ENCODE data around the gene LSM14B.

The LSM14B gene

DNA sequence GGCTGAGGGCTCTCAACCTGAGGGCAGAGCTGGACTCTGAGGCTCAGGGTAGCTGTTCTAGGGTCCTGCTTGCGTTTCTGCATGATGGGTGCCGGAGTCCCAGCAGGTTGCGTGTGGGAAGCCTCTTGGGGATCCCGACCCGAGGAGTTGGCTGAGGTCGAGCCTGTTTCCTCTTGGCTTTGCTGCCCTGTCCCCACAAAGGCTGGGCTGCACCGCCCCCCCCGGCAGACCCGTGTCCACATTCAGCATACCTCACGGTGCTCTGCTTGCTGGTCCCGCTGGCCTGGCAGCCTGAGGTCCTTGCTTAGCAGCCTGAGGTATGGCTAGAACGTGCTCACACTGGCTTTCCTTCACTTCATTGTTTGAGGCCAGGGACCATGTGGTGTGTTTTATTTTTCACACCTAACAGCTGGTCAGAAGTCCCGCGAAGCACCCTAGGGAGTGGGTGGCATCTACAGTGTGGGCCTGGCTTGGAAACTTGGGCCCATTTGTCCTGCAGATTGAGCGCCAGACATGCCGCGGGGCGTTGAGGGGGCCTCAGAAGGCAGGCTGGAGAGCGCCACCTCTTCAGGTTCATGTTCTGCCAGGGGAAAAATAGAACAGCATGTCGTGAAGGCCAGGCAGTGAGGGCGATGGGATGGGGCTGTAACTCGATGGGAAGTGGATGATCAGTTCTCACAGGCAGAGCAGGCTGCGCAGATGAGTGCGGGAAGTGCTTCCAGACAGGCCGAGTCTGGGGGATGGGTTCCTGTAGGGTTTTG lies 9.5 kb downstream of the LSM14B start:
- no peak for DNase-seq (ENCODE audit: low read depth)
- TF ChIP-seq, protein P1, sequence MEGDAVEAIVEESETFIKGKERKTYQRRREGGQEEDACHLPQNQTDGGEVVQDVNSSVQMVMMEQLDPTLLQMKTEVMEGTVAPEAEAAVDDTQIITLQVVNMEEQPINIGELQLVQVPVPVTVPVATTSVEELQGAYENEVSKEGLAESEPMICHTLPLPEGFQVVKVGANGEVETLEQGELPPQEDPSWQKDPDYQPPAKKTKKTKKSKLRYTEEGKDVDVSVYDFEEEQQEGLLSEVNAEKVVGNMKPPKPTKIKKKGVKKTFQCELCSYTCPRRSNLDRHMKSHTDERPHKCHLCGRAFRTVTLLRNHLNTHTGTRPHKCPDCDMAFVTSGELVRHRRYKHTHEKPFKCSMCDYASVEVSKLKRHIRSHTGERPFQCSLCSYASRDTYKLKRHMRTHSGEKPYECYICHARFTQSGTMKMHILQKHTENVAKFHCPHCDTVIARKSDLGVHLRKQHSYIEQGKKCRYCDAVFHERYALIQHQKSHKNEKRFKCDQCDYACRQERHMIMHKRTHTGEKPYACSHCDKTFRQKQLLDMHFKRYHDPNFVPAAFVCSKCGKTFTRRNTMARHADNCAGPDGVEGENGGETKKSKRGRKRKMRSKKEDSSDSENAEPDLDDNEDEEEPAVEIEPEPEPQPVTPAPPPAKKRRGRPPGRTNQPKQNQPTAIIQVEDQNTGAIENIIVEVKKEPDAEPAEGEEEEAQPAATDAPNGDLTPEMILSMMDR (IDR thresholded peaks at IDR 0.05; ENCODE audit: low read depth, low read length, missing control alignments) = no peak
- in situ Hi-C loops (cut with HindIII; ENCODE audit: low sequenced_read_pairs) = no loop called here
- no peak overlapping the region for H3K4me3 ChIP-seq (ENCODE audit: low read depth, low read length)

GRCh38 chr20:62132421-62132820 lies 10.1 kb downstream of the LSM14B start:
- TF ChIP-seq, protein P1 (IDR thresholded peaks at IDR 0.05; ENCODE audit: low read depth, low read length, missing control alignments) = no peak
- in situ Hi-C loops (cut with HindIII; ENCODE audit: low sequenced_read_pairs) = no loop called here
- DNase-seq (ENCODE audit: low read depth) = no peak
- no peak overlapping the region for H3K4me3 ChIP-seq (ENCODE audit: low read depth, low read length)

DNA sequence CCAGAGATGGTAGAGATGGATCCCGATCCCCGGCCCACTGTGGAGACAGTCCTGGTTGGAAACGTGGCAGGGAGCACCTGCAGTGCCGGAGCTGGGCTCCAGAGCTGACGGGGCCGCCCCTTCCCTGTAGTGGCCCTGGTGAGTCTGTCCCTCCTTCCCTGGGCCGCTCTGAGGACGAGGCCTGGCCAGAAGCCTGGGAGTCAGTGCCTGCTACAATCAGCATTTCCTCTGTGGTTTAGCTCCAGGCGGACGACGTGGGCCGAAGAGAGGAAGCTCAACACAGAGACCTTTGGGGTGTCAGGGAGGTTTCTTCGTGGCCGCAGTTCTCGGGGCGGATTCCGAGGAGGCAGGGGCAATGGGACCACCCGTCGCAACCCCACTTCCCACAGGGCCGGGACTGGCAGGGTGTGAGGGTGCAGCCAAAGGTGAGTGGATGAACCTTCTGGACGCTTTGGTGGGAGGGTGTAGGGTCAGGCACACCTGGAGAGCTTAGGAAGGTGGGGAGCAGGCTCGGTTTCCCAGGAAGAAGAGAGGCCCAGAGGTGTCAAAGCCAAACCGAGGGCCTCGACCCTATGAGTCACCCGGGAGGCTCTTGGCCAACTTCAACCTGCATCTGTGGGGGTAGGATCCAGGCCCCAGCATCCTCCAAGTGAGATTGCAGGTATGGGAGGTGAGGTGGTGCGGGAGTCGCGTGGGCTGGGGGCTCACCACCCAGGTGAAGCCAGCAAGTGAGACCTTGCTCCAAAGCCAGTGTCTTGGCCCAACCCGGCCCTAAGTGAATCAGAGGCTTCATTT lies 11.0 kb downstream of the LSM14B start:
- no peak for DNase-seq (ENCODE audit: low read depth)
- no peak overlapping the region for H3K4me3 ChIP-seq (ENCODE audit: low read depth, low read length)
- TF ChIP-seq, protein P1 (IDR thresholded peaks at IDR 0.05; ENCODE audit: low read depth, low read length, missing control alignments) = no peak
- in situ Hi-C loops (cut with HindIII; ENCODE audit: low sequenced_read_pairs) = no loop called here

DNA sequence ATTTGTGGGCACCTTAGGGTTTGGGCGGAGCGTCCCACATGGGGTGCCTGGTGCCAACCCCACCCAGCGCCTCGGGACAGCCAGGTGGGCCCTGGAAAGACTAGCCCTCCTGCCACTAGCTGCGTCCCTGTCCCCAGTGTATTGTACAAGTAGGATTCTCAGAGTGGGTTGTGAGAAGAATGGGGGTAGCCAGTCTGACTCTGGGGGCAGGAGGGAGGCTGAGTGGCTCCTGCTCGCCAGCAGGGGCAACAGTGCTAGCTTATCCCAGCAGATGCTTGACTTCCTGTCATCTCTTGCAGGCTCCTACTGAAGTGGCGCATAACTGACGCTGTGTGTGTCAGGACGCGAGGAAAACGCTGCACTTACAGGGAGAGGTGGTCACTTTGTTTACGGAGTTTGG lies 11.6 kb downstream of the LSM14B start:
- DNase-seq (ENCODE audit: low read depth) = no peak
- no peak overlapping the region for H3K4me3 ChIP-seq (ENCODE audit: low read depth, low read length)
- TF ChIP-seq, protein P1 (IDR thresholded peaks at IDR 0.05; ENCODE audit: low read depth, low read length, missing control alignments) = no peak
- in situ Hi-C loops (cut with HindIII; ENCODE audit: low sequenced_read_pairs) = no loop called here

GRCh38 chr20:62134735-62135231 lies 12.5 kb downstream of the LSM14B start:
- in situ Hi-C loops (cut with HindIII; ENCODE audit: low sequenced_read_pairs) = no loop called here
- no peak overlapping the region for H3K4me3 ChIP-seq (ENCODE audit: low read depth, low read length)
- TF ChIP-seq, protein P1 (IDR thresholded peaks at IDR 0.05; ENCODE audit: low read depth, low read length, missing control alignments) = no peak
- no peak for DNase-seq (ENCODE audit: low read depth)

DNA sequence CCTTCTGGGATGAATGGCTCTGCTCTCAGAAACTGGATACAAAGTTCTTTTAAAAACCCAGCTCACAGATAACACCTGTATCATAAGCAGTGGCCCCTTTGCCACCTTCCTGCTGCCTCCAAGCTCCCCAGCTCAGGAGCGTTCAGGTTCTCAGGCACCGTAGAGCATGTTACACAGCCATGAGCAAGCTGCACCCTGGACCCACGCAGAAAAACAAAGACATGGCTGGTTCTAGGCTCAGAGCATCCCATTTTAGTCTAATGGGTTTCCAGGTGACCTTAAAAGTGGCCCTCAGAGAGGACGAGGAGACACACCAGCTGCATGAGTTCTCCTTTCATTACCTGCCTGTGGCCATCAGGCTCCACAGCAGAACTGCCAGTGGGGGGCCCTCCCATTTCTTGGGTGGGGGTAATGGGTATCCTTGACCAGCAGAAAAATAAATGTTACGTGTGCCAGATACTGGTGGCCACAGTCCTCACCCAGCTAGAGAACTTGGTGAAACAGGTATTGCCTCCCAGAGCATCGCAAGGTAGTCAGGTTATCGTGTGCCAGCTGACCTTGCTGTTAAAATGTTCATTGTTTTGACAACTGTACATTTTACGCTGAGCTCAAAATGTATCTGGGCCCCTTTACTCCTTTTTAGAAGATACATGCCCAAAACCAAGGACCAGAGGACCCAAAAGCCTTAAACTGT lies 13.4 kb downstream of the LSM14B start:
- no peak for DNase-seq (ENCODE audit: low read depth)
- TF ChIP-seq, protein P1 (IDR thresholded peaks at IDR 0.05; ENCODE audit: low read depth, low read length, missing control alignments) = no peak
- in situ Hi-C loops (cut with HindIII; ENCODE audit: low sequenced_read_pairs) = no loop called here
- no peak overlapping the region for H3K4me3 ChIP-seq (ENCODE audit: low read depth, low read length)

Data from astrocyte of the cerebellum (primary cell).